NOMO-1 treated with DMSO at 0.1 percent for 48 hours (cell line): Measurements from ENCODE around the gene PATJ.
A peak's percentile ranks its signal among the peaks of the same experiment; 100 is the strongest.

Experiments used
- DNase-seq: peaks from one replicate; lab custom pipeline; 2025; ENCODE audit not compliant: unreplicated experiment; lab: John Stamatoyannopoulos, UW

PATJ gene

GRCh38 chr1:62040973-62041372, 298.7 kb downstream of the PATJ start:
- no peak for DNase-seq

GRCh38 chr1:62043154-62043553, 300.9 kb downstream of the PATJ start:
- no peak for DNase-seq

- DNase-seq = no peak
Measured at GRCh38 chr1:62045574-62045973, 303.3 kb downstream of the PATJ start.

GRCh38 chr1:62046927-62047326, 304.6 kb downstream of the PATJ start:
- no peak for DNase-seq

GRCh38 chr1:62050165-62050564, 307.9 kb downstream of the PATJ start:
- DNase-seq = no peak

- DNase-seq = no peak
Measured at GRCh38 chr1:62052946-62053345, 310.7 kb downstream of the PATJ start.

- no peak for DNase-seq
Measured at GRCh38 chr1:62054188-62054587, 311.9 kb downstream of the PATJ start.

GRCh38 chr1:62057230-62057629, 314.9 kb downstream of the PATJ start:
- DNase-seq = no peak

GRCh38 chr1:62057641-62058290, 315.5 kb downstream of the PATJ start:
- no peak for DNase-seq

GRCh38 chr1:62058956-62059355, 316.7 kb downstream of the PATJ start:
- DNase-seq = no peak

GRCh38 chr1:62062087-62062486, 319.8 kb downstream of the PATJ start:
- DNase-seq = no peak

- DNase-seq = no peak
Measured at GRCh38 chr1:62064829-62065407, 322.6 kb downstream of the PATJ start.

GRCh38 chr1:62066713-62067112, 324.4 kb downstream of the PATJ start:
- DNase-seq = no peak

GRCh38 chr1:62068416-62068843, 326.1 kb downstream of the PATJ start:
- no peak for DNase-seq

- DNase-seq = no peak
Measured at GRCh38 chr1:62068978-62069377, 326.7 kb downstream of the PATJ start.

GRCh38 chr1:62070384-62071011, 328.2 kb downstream of the PATJ start:
- no peak for DNase-seq

- no peak for DNase-seq
Measured at GRCh38 chr1:62071695-62072094, 329.4 kb downstream of the PATJ start.

GRCh38 chr1:62076286-62076685, 334.0 kb downstream of the PATJ start:
- no peak for DNase-seq

- no peak for DNase-seq
Measured at GRCh38 chr1:62077821-62078220, 335.5 kb downstream of the PATJ start.

GRCh38 chr1:62082456-62083363, 340.4 kb downstream of the PATJ start:
- peak; percentile 45 for DNase-seq

- no peak for DNase-seq
Measured at GRCh38 chr1:62084310-62084890, 342.1 kb downstream of the PATJ start.
